Activated CD4-positive, alpha-beta T cell treated with anti-CD3 and anti-CD28 coated beads for 1 hour (primary cell): ENCODE data around the gene HINT2.

Experiments used
- DNase-seq: peaks from one replicate; pipeline ENCODE4 v3.0.0-alpha.2; 2020

HINT2 gene

GRCh38 chr9:35774907-35775635 is 39.8 kb downstream of the HINT2 start:
- DNase-seq = no peak

GRCh38 chr9:35771943-35772342 is 42.9 kb downstream of the HINT2 start:
- DNase-seq = no peak

- no peak for DNase-seq
These were observed 43.3 kb downstream of the HINT2 start for GRCh38 chr9:35771534-35771933.

- no peak for DNase-seq
These were observed 43.8 kb downstream of the HINT2 start for GRCh38 chr9:35771075-35771433.

GRCh38 chr9:35769763-35770162 is 45.1 kb downstream of the HINT2 start:
- no peak for DNase-seq

GRCh38 chr9:35767458-35767857 is 47.4 kb downstream of the HINT2 start:
- no peak for DNase-seq

GRCh38 chr9:35766997-35767396 is 47.8 kb downstream of the HINT2 start:
- DNase-seq = no peak

- no peak for DNase-seq
These were observed 51.0 kb downstream of the HINT2 start for GRCh38 chr9:35763803-35764202.

GRCh38 chr9:35763181-35763580 is 51.7 kb downstream of the HINT2 start:
- DNase-seq = no peak
